Cardiac fibroblast (primary cell): Measurements from ENCODE around the gene SEC23A.

Experiments used
- DNase-seq, 2 donors: peaks; one replicate each; pipeline versions ENCODE4 v3.0.0 to v3.0.0-alpha.2; 2010; ENCODE audit warnings: low read depth in 2 of 2
- H3K4me3 ChIP-seq, 2 donors: replicated peaks in 1 of 2; 1 replicate in 1 of 2; 2 replicates in 1 of 2; pipeline ENCODE4 v1.5.1; 2011; ENCODE audit warnings: low read depth in 2 of 2, low read length in 2 of 2, mild to moderate bottlenecking in 2 of 2, moderate library complexity in 1 of 2
- CTCF ChIP-seq: IDR thresholded peaks from one replicate; pipeline ENCODE4 v1.5.1; 2011; ENCODE audit warnings: low read depth, mild to moderate bottlenecking, low read length, inconsistent platforms

SEC23A gene

GRCh38 chr14:38999949-39000348 lies 103.1 kb downstream of the SEC23A start:
- DNase-seq: no peak
- no peak overlapping the region for H3K4me3 ChIP-seq
- no peak for TF ChIP-seq CTCF

- no peak for TF ChIP-seq CTCF
- no peak overlapping the region for H3K4me3 ChIP-seq
- DNase-seq: peak in 1 of 2 donors; percentile 21
These were observed 108.3 kb downstream of the SEC23A start for GRCh38 chr14:38994731-38995130.

- no peak overlapping the region for H3K4me3 ChIP-seq
These were observed 109.1 kb downstream of the SEC23A start for GRCh38 chr14:38993981-38994380.

GRCh38 chr14:38992067-38992844 lies 110.8 kb downstream of the SEC23A start:
- H3K4me3 ChIP-seq: no peak overlapping the region
- peak; percentile 24 to 27 for DNase-seq
- TF ChIP-seq CTCF: no peak

More at GRCh38 chr14:38993981-38994380, 109.1 kb downstream of the SEC23A start:
- no peak for DNase-seq
- TF ChIP-seq CTCF: no peak

- no peak for DNase-seq
- TF ChIP-seq CTCF: no peak
- H3K4me3 ChIP-seq: no peak overlapping the region
These were observed 111.7 kb downstream of the SEC23A start for GRCh38 chr14:38991299-38991698.

GRCh38 chr14:38989922-38990546 lies 113.0 kb downstream of the SEC23A start:
- no peak overlapping the region for H3K4me3 ChIP-seq
- peak in 1 of 2 donors; percentile 22 for DNase-seq
- TF ChIP-seq CTCF: no peak

GRCh38 chr14:38987781-38988180 lies 115.3 kb downstream of the SEC23A start:
- DNase-seq: no peak
- no peak overlapping the region for H3K4me3 ChIP-seq
- no peak for TF ChIP-seq CTCF
